GM18505 (cell line): ENCODE data around the gene ZNF92.
"Not testable (repeated sequence)": the region's sequence is repeated elsewhere in the genome, so short reads cannot be mapped to it uniquely, and the experiment has no call there.

ENCODE experiments used
- ATAC-seq: cut with Tn5 transposase; IDR thresholded peaks from one replicate; pipeline ENCODE4 v1.9.1; 2021; ENCODE audit not compliant: unreplicated experiment
- POLR2A ChIP-seq: IDR thresholded peaks from 4 replicates; pipeline ENCODE4 v1.6.1; 2011; ENCODE audit warnings: borderline replicate concordance; ENCODE audit not compliant: insufficient read depth, insufficient read length; ENCODE audit errors: extremely low read depth

ZNF92 gene

GRCh38 chr7:65373608-65374351 lies at the start of gene ZNF92:
ZNF92 (plus strand) TSS chr7:65373855; CDS start chr7:65373998, 143 bp downstream.
- peak; percentile 97 for TF ChIP-seq POLR2A

DNA sequence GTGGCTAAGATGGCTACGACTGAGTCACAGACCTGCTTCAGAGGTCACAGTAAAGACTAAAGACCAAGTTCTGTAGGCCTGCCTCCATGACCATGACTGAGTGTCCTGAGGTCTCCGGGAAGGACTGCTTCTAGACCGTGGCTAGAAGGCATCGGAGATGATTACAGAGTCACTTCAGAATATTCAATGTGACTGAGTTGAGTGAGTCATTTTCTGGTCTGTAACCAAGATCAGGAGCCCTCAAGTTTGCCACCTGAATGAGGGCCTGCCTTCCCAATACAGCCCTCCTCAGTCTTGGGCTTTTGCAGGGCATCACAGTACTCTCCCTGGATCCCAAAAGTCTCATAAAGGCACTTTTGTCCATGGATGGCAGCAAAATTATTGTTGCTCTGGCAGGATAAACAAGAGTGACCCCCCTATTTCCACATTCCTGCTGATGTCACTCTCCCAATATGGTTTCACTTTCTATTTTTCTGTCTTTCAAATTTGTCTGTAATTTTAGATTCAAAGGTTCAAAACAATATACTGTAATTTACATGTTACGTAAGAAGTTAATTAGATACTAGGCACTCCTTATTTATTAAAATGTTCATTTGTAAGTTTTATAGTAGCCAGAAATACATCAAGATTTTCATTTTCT lies 47.7 kb upstream of the ZNF92 start:
- ATAC-seq, result no peak
- TF ChIP-seq POLR2A, result no peak

More at GRCh38 chr7:65373608-65374351, at the start of gene ZNF92:
- ATAC-seq, result peak; percentile 100

- no peak for TF ChIP-seq POLR2A
- peak; percentile 58 for ATAC-seq
Measured at GRCh38 chr7:65338346-65338745, 35.3 kb upstream of the ZNF92 start.

- TF ChIP-seq POLR2A, result no peak
- ATAC-seq, result no peak
Measured at GRCh38 chr7:65339257-65339656, 34.4 kb upstream of the ZNF92 start.

DNA sequence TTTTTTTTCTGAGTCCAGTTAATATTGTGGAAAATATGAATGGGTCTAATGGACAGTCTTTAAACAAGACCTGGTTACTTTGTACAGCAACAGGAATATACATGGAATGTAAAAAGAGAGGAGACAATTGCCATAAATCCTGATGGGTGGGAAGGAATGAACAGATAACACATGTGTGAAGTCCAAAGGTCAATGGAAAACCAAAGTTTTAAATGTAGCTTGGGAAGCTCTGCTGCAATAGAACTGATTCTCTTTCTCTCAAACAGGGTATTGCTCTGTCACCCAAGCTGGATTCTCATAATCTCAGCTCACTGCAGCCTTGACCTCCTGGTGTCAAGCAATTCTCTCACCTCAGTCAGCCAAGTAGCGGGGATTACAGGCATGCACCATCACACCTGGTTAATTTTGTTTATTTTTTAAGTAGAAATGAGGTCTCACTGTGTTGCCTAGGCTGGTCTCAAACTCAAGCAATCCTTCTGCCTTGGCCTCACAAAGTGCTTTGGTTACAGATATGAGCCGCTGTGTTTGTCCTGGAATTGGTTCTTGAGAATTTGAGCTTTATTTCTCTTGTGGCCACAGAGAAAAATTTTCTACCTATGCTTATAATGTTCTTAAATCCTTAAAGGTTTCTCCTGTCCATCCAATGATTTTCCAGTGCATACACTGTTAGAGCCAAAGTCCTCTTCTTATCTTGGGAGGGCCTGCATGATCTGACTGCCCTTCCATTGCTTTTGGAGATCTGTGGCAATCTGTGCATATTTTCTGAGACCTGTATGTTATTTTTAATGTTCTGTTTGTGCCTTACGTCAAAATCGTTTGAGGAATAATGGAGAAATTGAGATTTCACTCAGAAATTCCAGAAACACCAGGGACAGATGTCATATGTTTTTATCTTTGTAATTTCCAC lies 30.7 kb upstream of the ZNF92 start:
- no peak for TF ChIP-seq POLR2A
- no peak for ATAC-seq

- not testable (repeated sequence) for ATAC-seq
Measured at GRCh38 chr7:65344541-65344940, 29.1 kb upstream of the ZNF92 start.

DNA sequence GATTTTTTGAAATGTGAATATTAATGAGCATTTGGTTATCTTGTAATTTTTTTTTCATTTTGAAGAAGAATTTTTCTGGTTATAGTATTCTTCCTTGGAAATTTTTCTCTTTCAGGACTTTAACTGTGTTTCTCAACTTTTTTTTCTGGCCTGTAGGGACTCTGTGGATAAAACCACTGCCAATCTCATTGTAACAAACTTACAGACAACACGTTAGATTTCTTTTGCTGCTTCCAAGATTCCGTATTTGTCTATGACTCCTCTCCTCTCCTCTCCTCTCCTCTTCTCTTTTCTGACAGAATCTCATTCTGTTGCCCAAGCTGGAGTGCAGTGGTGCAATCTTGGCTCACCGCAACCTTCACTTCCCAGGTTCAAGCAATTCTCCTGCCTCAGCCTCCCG lies 19.4 kb upstream of the ZNF92 start:
- no peak for TF ChIP-seq POLR2A
- ATAC-seq, result no peak

DNA sequence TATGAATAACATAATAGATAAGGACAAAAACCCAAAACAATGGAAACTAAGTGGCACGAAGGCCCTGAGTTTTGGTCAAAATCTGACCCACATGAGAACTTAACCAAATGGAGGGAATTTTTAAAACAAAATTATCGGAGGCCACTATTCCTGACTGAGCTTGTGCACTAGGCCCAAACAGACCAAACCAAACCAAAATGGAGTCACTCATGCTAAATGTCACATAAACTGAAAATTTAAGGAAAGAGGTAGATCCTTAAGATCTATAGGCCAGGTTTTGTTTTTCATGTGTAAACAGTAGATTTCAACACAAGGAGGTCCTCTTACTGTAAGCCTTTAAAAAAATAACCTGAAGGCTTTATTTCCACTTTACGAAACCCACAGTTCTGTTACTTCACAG lies 3.8 kb upstream of the ZNF92 start:
- no peak for TF ChIP-seq POLR2A
- ATAC-seq, result no peak

DNA sequence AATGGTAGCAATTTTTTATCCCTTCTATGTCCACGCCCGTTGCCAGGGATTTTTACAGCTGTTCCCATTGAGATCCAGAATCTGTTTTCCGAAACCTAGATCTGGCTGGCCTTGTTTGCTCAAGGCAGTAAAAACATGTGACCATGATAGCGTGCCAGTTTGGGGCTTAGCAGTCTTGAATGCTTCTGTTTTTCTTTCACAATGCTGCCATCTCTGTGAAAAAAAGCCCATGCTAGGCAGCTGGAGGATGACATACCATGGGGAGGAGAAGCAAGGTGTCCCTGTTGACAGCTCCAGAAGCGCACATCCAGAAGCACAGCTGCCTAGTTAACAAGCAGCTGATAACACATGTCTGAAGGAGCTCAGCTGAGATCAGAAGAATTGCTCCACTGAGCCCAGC lies 2.2 kb upstream of the ZNF92 start:
- no peak for TF ChIP-seq POLR2A
- ATAC-seq, result no peak

- no peak for ATAC-seq
- no peak for TF ChIP-seq POLR2A
Measured at GRCh38 chr7:65379318-65379717, 5.7 kb downstream of the ZNF92 start.

DNA sequence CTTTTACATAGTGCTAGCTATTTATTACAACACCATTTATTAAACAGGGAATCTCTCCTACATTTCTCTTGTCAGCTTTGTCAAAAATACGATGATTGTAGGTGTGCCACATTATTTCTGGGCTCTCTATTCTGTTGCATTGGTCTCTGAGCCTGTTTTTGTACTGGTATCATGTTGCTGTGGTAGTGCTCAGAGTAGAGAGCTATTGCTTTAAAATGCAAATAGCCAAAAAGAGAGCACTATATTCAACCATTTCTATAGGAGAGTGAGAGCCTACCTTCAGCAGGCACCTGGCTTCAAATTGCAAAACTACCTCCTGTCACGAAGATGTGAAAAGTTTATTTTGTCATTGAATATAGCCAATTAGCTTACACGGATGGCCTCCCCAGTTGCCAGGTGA lies 8.1 kb downstream of the ZNF92 start:
- ATAC-seq, result no peak
- no peak for TF ChIP-seq POLR2A

DNA sequence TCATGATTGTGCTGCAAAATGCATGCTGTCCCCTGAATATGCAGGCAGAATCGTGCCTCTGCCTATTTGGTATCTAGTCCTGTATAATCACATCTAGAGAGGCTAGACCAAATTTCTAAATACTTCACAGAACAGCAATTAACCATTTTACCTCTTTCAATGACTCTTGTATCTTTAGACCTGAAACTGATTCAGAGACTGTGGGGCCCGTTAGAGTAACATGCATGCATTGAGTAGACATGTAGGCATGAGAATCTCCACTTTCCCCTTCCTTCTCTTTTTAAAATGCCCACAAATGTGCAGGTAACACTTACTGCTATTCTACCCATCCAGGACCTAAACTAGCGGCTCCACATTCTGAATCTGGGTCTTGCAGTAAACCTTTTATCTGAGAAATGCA lies 8.8 kb downstream of the ZNF92 start:
- ATAC-seq, result no peak

DNA sequence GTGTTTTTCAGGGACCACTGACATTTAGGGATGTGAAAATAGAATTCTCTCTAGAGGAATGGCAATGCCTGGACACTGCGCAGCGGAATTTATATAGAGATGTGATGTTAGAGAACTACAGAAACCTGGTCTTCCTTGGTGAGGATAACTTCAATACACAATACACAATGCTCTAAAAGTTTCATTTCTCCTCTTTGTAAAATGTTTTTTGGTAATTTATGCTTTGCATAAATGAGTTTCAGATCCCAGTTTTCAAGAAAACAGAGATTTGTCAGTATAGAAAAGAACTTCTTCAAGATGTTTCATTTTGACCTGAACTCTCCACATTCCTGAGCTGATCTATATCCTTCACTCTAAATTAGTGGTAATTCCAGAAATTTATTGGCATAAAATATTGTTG lies 14.2 kb downstream of the ZNF92 start:
- ATAC-seq, result no peak

More for the DNA sequence above, 8.8 kb downstream of the ZNF92 start:
- TF ChIP-seq POLR2A, result no peak

More for the DNA sequence above, 14.2 kb downstream of the ZNF92 start:
- TF ChIP-seq POLR2A, result no peak
